Caco-2 (cell line): ENCODE data around the gene VWA5B1. TPM values are rescaled to one million over a fixed set of nuclear protein-coding genes. Genes with fewer than 3 reads are reported as not detected.

ENCODE experiments used
- BruUV-seq: library from RNA; stranded (reverse); fragments of 400-500 nt; replicated peaks from 2 replicates; lab custom pipeline; 2021; lab: Mats Ljungman, UMichigan
- CTCF ChIA-PET: fragments of 300-600 bp; sonication (Branson Sonifier 250); formaldehyde crosslinking; loops from one replicate; lab custom pipeline; 2022; ENCODE audit warnings: antibody characterized with exemption; lab: Charles Lee
- POLR2A ChIA-PET: fragments of 300-600 bp; sonication (Branson Sonifier 250); formaldehyde crosslinking; loops from one replicate; lab custom pipeline; 2022; ENCODE audit warnings: antibody characterized with exemption; lab: Charles Lee
- DNase-seq, 2 experiments: peaks; one replicate each; pipeline versions ENCODE4 v3.0.0 to v3.0.0-alpha.2; 2020 to 2022
- H3K27me3 ChIP-seq: replicated peaks from 2 replicates; pipeline ENCODE4 v1.6.0; 2011; ENCODE audit warnings: low read length; ENCODE audit not compliant: control insufficient read depth, insufficient read depth
- H3K36me3 ChIP-seq: 2 replicates; pipeline ENCODE4 v1.5.1; 2011; ENCODE audit warnings: low read length; ENCODE audit not compliant: control insufficient read depth, insufficient read depth
- H3K4me1 ChIP-seq: fragments of 250-450 bp; sonication (Bioruptor Pico); 2 replicates; pipeline ENCODE4 v1.5.1; 2020; ENCODE audit warnings: mild to moderate bottlenecking
- H3K4me3 ChIP-seq: 2 replicates; pipeline ENCODE4 v1.5.1; 2011; ENCODE audit warnings: low read depth, mild to moderate bottlenecking, control low read depth, low read length
- H3K9me3 ChIP-seq: fragments of 250-450 bp; sonication (Bioruptor Pico); 2 replicates; pipeline ENCODE4 v1.5.1; 2020; ENCODE audit warnings: mild to moderate bottlenecking, moderate library complexity
- H3K27ac Mint-ChIP-seq: one replicate; pipeline ENCODE4 v1.8.0; 2022; ENCODE audit warnings: mixed read lengths; ENCODE audit not compliant: unreplicated experiment
- H3K27me3 Mint-ChIP-seq: one replicate; pipeline ENCODE4 v1.8.0; 2022; ENCODE audit warnings: mixed read lengths; ENCODE audit not compliant: insufficient read depth, unreplicated experiment
- H3K36me3 Mint-ChIP-seq: one replicate; pipeline ENCODE4 v1.8.0; 2022; ENCODE audit warnings: mild to moderate bottlenecking, mixed read lengths; ENCODE audit not compliant: insufficient read depth, unreplicated experiment
- H3K4me1 Mint-ChIP-seq: one replicate; pipeline ENCODE4 v1.8.0; 2022; ENCODE audit warnings: low read depth, mixed read lengths; ENCODE audit not compliant: unreplicated experiment
- H3K4me3 Mint-ChIP-seq: one replicate; pipeline ENCODE4 v1.8.0; 2022; ENCODE audit warnings: mild to moderate bottlenecking, moderate library complexity, mixed read lengths; ENCODE audit not compliant: unreplicated experiment
- H3K9me3 Mint-ChIP-seq: one replicate; pipeline ENCODE4 v1.8.0; 2022; ENCODE audit warnings: mixed read lengths; ENCODE audit not compliant: unreplicated experiment
- intact Hi-C: fragments of 100-400 bp; cut with micrococcal nuclease; formaldehyde crosslinking; loops from one replicate; pipeline ENCODE4 v1.10.0; 2022; ENCODE audit not compliant: unreplicated experiment
- total RNA-seq: library from RNA; stranded (reverse); gene quantifications from 2 replicates; pipeline ENCODE4 v1.2.3, GENCODE V29; 2022
- TF ChIP-seq, protein P1 (sequence below), 2 experiments: fragments of 200-600 bp in 1 of 2; IDR thresholded peaks; 1 replicate in 1 of 2; 2 replicates in 1 of 2; pipeline versions ENCODE4 v1.5.1 to v1.8.0; 2011 to 2022; ENCODE audit warnings: antibody characterized with exemption in 1 of 2, control low read depth in 1 of 2, inconsistent platforms in 1 of 2, low read depth in 1 of 2, low read length in 1 of 2, mild to moderate bottlenecking in 1 of 2, moderate library complexity in 1 of 2; ENCODE audit not compliant: insufficient read depth in 1 of 2, severe bottlenecking in 1 of 2, unreplicated experiment in 1 of 2

VWA5B1 gene
- total RNA-seq, 1 experiment from 2014 or later, result not detected

DNA sequence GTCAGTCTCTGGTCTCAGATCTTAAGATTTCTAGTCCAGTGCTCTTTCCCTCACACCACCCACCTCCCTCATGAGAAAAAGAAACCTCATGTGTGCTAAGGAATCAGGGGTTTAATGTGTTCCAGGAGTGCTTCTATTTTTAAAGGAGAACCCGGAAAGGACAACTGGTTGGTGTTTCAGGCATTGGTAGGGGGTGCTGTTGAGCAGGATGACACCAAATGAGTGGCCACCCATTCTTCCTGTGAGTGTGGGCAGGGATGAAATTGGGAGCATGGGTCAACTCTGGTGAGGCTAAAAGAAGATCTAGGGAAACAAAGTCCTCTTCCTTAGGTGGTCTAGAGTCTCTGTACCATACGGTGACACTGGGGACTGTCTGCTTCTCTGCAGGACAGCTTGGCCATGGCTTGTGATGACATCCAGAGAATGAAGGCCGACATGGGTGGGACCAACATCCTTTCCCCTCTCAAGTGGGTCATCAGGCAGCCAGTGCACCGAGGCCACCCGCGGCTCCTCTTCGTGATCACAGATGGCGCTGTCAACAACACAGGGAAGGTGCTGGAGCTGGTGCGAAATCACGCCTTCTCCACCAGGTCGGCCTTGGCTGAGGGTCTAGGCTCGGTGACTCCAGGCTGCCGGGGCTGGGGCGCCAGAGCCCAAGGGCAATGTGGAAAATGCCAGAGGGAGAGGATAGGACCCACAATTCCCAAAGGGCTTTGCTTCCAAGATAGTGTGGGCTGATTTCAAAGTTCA is 39.3 kb downstream of the VWA5B1 start:
- no peak for DNase-seq
- peaks cover 6% of the 10 kb centered on the region for H3K27me3 Mint-ChIP-seq
- no peaks in the 10 kb centered on the region for H3K9me3 Mint-ChIP-seq
- no peaks in the 10 kb centered on the region for H3K36me3 Mint-ChIP-seq
- TF ChIP-seq, protein P1, sequence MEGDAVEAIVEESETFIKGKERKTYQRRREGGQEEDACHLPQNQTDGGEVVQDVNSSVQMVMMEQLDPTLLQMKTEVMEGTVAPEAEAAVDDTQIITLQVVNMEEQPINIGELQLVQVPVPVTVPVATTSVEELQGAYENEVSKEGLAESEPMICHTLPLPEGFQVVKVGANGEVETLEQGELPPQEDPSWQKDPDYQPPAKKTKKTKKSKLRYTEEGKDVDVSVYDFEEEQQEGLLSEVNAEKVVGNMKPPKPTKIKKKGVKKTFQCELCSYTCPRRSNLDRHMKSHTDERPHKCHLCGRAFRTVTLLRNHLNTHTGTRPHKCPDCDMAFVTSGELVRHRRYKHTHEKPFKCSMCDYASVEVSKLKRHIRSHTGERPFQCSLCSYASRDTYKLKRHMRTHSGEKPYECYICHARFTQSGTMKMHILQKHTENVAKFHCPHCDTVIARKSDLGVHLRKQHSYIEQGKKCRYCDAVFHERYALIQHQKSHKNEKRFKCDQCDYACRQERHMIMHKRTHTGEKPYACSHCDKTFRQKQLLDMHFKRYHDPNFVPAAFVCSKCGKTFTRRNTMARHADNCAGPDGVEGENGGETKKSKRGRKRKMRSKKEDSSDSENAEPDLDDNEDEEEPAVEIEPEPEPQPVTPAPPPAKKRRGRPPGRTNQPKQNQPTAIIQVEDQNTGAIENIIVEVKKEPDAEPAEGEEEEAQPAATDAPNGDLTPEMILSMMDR (IDR thresholded peaks at IDR 0.05; ENCODE audit: insufficient read depth in 1 of 2, low read depth in 1 of 2, low read length in 1 of 2, severe bottlenecking in 1 of 2, unreplicated experiment in 1 of 2), result no peak
- H3K4me3 Mint-ChIP-seq, result no peak overlapping the region
- no peak overlapping the region for H3K4me3 ChIP-seq
- H3K36me3 ChIP-seq, result no peaks in the 10 kb centered on the region
- CTCF ChIA-PET, result no interaction called here
- no peaks in the 10 kb centered on the region for H3K4me1 Mint-ChIP-seq
- no peaks in the 10 kb centered on the region; the same call in 1 of the 2 replicates for H3K27me3 ChIP-seq
- no peaks in the 10 kb centered on the region for H3K9me3 ChIP-seq
- intact Hi-C loops, result no loop called here
- no TSS peak for BruUV-seq
- H3K27ac Mint-ChIP-seq, result no peak overlapping the region
- no peaks in the 10 kb centered on the region for H3K4me1 ChIP-seq
- POLR2A ChIA-PET, result no interaction called here

DNA sequence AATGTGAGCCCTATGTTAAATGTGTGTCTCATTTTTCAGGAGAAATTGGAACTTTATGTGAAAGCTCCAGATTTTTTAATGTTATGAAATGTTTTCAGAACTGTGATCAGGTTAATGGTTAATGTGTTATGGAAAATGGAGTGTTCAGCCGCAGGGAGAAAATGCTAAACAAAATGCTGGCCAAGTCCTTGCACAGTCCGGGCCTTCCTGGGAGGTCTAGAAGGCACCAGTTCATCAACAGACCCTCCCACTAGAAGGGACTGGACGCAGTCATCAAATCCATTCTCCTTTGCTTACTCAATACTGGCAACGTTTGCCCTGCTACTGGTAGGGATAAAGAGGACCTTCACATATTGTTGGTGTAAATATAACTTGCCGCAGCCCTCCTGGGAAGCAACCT is 43.4 kb downstream of the VWA5B1 start:
- no peaks in the 10 kb centered on the region for H3K36me3 ChIP-seq
- H3K9me3 ChIP-seq, result no peaks in the 10 kb centered on the region
- no TSS peak for BruUV-seq
- H3K9me3 Mint-ChIP-seq, result no peaks in the 10 kb centered on the region
- POLR2A ChIA-PET, result no interaction called here
- DNase-seq, result no peak
- intact Hi-C loops, result no loop called here
- H3K27ac Mint-ChIP-seq, result no peak overlapping the region
- CTCF ChIA-PET, result no interaction called here
- H3K4me3 ChIP-seq, result no peak overlapping the region
- H3K27me3 ChIP-seq, result no peaks in the 10 kb centered on the region; the same call in 1 of the 2 replicates
- H3K4me3 Mint-ChIP-seq, result no peak overlapping the region
- no peaks in the 10 kb centered on the region for H3K36me3 Mint-ChIP-seq
- no peaks in the 10 kb centered on the region for H3K4me1 Mint-ChIP-seq
- H3K27me3 Mint-ChIP-seq, result peaks cover 7% of the 10 kb centered on the region
- TF ChIP-seq, protein P1 (IDR thresholded peaks at IDR 0.05; ENCODE audit: insufficient read depth in 1 of 2, low read depth in 1 of 2, low read length in 1 of 2, severe bottlenecking in 1 of 2, unreplicated experiment in 1 of 2), result no peak
- H3K4me1 ChIP-seq, result no peaks in the 10 kb centered on the region

DNA sequence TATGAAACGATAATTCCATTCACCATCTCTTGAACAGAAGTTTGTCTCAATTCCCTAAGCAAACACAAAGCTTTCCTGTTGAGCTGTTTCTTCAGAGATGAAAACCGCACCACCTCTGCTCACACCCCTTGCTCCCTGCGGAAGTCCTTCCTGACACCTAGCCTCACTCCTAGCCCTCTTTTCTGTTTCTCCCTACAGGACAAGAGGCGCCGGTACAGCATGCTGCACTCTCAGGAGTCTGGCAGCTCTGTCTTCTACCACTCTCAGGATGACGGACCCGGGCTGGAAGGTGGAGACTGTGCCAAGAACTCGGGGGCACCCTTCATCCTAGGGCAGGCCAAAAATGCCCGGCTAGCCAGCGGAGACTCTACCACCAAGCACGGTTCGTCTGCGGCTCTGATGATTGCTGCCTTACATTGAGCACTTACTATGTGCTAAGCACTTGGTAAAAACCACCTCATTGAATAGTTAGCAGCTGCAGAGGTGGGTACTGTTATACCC is 45.5 kb downstream of the VWA5B1 start:
- Mint-ChIP-seq H3K9me3 (no peaks in the 10 kb centered on the region), H3K27ac (no peak overlapping the region), H3K27me3 (peaks cover 7% of the 10 kb centered on the region), H3K36me3 (no peaks in the 10 kb centered on the region), H3K4me3 (no peak overlapping the region), H3K4me1 (no peaks in the 10 kb centered on the region)
- Histone ChIP-seq H3K4me1 (no peaks in the 10 kb centered on the region), H3K4me3 (no peak overlapping the region), H3K9me3 (no peaks in the 10 kb centered on the region), H3K27me3 (no peaks in the 10 kb centered on the region; the same call in 1 of the 2 replicates), H3K36me3 (no peaks in the 10 kb centered on the region)
- POLR2A ChIA-PET, result no interaction called here
- DNase-seq, result no peak
- CTCF ChIA-PET, result interaction anchor here (0.6 kb wide), 1 partner anchor 113 kb away, joined by 6 read pairs; no protein-coding TSS in a partner anchor
- intact Hi-C loops, result no loop called here
- TF ChIP-seq, protein P1 (IDR thresholded peaks at IDR 0.05; ENCODE audit: insufficient read depth in 1 of 2, low read depth in 1 of 2, low read length in 1 of 2, severe bottlenecking in 1 of 2, unreplicated experiment in 1 of 2), result no peak
- BruUV-seq, result no TSS peak
